K562 (cell line): ENCODE results near the gene ACOX2. TPM values are rescaled to one million over a fixed set of nuclear protein-coding genes. Genes with fewer than 3 reads are reported as not detected.

Experiments used
- ESRRB ChIP-seq: fragments of 250-450 bp; sonication (Bioruptor Pico); IDR thresholded peaks from 2 replicates; pipeline ENCODE4 v1.5.0; 2020; ENCODE audit warnings: mild to moderate bottlenecking, moderate library complexity, borderline replicate concordance
- HMGN3 ChIP-seq: IDR thresholded peaks from 2 replicates; pipeline ENCODE4 v1.6.1; 2011; ENCODE audit warnings: borderline replicate concordance, low read depth, mild to moderate bottlenecking, mixed read lengths, low read length; ENCODE audit not compliant: insufficient read length; ENCODE audit errors: extremely low read depth
- NONO ChIP-seq, 2 experiments: fragments of 200-400 bp in 1 of 2; fragments of 450-650 bp in 1 of 2; formaldehyde crosslinking in 1 of 2; IDR thresholded peaks; 2 replicates each; pipeline ENCODE4 v1.6.1; 2017; ENCODE audit warnings: low read depth in 2 of 2, mild to moderate bottlenecking in 2 of 2, moderate library complexity in 2 of 2, low read length in 1 of 2
- SIN3A ChIP-seq, 2 experiments: fragments of 150-350 bp in 1 of 2; IDR thresholded peaks; 2 replicates each; pipeline ENCODE4 v1.6.1; 2011 to 2016; ENCODE audit warnings: borderline replicate concordance in 2 of 2, low read depth in 2 of 2, low read length in 2 of 2, mild to moderate bottlenecking in 2 of 2, moderate library complexity in 2 of 2; ENCODE audit not compliant: control insufficient read depth in 1 of 2
- ZBTB1 ChIP-seq: sonication (generic); formaldehyde crosslinking; IDR thresholded peaks from 2 replicates; pipeline ENCODE4 v1.8.1; 2023; ENCODE audit warnings: missing genetic modification reagents, low read depth, mild to moderate bottlenecking, borderline replicate concordance
- ZNF766 ChIP-seq: fragments of 200-800 bp; sonication (Bioruptor generic); conservative IDR thresholded peaks from 2 replicates; pipeline ENCODE4 v1.6.1; 2016; ENCODE audit warnings: missing genetic modification characterization, missing compliant biosample characterization
- polyA plus RNA-seq, 8 experiments: library from polyadenylated mRNA; depleted of rRNA in 4 of 8; stranded (reverse) in 5 of 8; unstranded in 3 of 8; fragments of >200 nt; fragmentation: Nextera tagmentation in 2 of 8; fragmentation: Illumina TruSeq in 1 of 8; extraction: Ambion mirVana in 2 of 8; extraction: Trizol in 1 of 8; gene quantifications; 2 replicates each; pipeline versions ENCODE4 v1.2.1 to v1.2.3, GENCODE V29; 2011 to 2014; ENCODE audit warnings: inconsistent platforms in 1 of 8, missing spikeins in 1 of 8
- total RNA-seq, 7 experiments: library from RNA; depleted of rRNA in 6 of 7; stranded (reverse); fragments of >200 nt in 6 of 7; fragmentation: Illumina TruSeq in 2 of 7; extraction: Trizol in 2 of 7; gene quantifications; 2 replicates each; pipeline versions ENCODE4 v1.2.1 to v1.2.3, GENCODE V29; 2011 to 2021; ENCODE audit warnings: low replicate concordance in 1 of 7
- TF ChIP-seq, protein P1 (sequence below), 2 experiments: fragments of 450-650 bp; formaldehyde crosslinking in 1 of 2; IDR thresholded peaks; 2 replicates each; pipeline versions ENCODE4 v1.4.0 to v1.6.1; 2014 to 2020; ENCODE audit warnings: mild to moderate bottlenecking in 2 of 2, borderline replicate concordance in 1 of 2, low read depth in 1 of 2
- TF ChIP-seq, protein P2 (sequence below), 3 experiments: IDR thresholded peaks in 2 of 3; conservative IDR thresholded peaks in 1 of 3; 2 replicates each; pipeline ENCODE4 v1.5.1; 2011 to 2012; ENCODE audit warnings: low read length in 3 of 3, mild to moderate bottlenecking in 3 of 3, control low read depth in 2 of 3, improper control_type of control experiment in 1 of 3, inconsistent platforms in 1 of 3, low read depth in 1 of 3, mixed read lengths in 1 of 3, moderate library complexity in 1 of 3; ENCODE audit not compliant: insufficient read depth in 2 of 3
- TF ChIP-seq, protein P3 (sequence below): fragments of 200-800 bp; sonication (Bioruptor generic); IDR thresholded peaks from 2 replicates; pipeline ENCODE4 v1.6.1; 2017; ENCODE audit warnings: missing genetic modification characterization, missing compliant biosample characterization
- TF ChIP-seq, protein P4 (sequence below): fragments of 450-650 bp; formaldehyde crosslinking; IDR thresholded peaks from 2 replicates; pipeline ENCODE4 v1.4.0; 2020; ENCODE audit warnings: mild to moderate bottlenecking, moderate library complexity

ACOX2 gene
- total and polyA plus RNA-seq, 9 of the 15 experiments (the other 6 are each of a cell fraction or from before 2014, with no cell fraction given), result 0.15 TPM; not detected in 8

DNA sequence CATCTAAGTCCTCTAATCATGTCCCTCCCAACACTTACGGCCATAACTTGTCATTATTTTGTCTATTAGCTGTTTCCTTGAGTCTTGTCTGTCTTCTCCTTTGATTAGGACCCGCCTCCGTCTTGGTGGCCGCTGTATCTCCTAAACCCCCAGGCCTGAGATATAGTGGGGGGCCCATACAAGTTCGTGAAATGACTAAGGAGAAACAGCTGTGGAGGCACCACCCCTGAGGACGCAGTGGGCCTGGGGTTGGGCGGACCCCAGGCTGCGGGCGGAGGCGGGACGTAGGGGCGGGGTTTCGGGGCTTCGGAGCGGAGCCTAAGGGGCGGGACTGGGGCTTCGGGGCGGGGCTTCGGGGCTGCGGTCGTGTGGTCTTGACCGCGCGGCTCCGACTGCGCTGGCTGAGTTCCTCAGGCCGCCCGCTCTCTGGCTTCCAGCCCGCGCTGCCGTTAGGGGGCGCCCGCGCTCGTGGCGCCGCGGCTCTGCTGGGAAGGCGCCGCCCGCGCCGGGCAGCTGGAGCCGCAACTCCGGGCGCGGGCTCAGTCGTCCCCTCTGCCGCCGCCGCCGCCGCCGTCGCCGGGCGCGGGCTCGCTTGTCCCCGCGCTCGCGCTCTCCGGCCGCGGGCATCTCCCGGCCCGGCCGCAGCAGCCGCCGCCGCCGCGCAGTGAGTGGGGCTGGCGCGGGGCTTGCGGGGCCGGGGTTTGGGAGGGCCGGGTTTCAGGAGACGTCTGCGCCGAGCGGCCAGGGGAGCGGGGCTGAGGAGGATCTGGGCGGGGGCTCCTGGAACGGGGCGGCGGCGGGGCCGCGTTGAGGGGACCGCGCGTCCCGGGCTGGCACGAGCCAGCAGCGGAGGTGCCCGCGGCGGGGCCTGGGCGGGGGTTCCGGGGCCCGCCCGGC lies 45.2 kb downstream of the ACOX2 start, which contains the start of gene KCTD6 (continued):
- TF ChIP-seq, protein P1, sequence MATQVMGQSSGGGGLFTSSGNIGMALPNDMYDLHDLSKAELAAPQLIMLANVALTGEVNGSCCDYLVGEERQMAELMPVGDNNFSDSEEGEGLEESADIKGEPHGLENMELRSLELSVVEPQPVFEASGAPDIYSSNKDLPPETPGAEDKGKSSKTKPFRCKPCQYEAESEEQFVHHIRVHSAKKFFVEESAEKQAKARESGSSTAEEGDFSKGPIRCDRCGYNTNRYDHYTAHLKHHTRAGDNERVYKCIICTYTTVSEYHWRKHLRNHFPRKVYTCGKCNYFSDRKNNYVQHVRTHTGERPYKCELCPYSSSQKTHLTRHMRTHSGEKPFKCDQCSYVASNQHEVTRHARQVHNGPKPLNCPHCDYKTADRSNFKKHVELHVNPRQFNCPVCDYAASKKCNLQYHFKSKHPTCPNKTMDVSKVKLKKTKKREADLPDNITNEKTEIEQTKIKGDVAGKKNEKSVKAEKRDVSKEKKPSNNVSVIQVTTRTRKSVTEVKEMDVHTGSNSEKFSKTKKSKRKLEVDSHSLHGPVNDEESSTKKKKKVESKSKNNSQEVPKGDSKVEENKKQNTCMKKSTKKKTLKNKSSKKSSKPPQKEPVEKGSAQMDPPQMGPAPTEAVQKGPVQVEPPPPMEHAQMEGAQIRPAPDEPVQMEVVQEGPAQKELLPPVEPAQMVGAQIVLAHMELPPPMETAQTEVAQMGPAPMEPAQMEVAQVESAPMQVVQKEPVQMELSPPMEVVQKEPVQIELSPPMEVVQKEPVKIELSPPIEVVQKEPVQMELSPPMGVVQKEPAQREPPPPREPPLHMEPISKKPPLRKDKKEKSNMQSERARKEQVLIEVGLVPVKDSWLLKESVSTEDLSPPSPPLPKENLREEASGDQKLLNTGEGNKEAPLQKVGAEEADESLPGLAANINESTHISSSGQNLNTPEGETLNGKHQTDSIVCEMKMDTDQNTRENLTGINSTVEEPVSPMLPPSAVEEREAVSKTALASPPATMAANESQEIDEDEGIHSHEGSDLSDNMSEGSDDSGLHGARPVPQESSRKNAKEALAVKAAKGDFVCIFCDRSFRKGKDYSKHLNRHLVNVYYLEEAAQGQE (IDR thresholded peaks at IDR 0.05; ENCODE audit: borderline replicate concordance), result peak; percentile 26; the same call in 1 of the 2 replicates
- TF ChIP-seq, protein P1 (CRISPR knock-in tag; IDR thresholded peaks at IDR 0.05; ENCODE audit: low read depth), result no peak
- TF ChIP-seq HMGN3, result peak; percentile 57
- peak; percentile 90 for TF ChIP-seq ZBTB1 (CRISPR knock-in tag)
- TF ChIP-seq, protein P2, sequence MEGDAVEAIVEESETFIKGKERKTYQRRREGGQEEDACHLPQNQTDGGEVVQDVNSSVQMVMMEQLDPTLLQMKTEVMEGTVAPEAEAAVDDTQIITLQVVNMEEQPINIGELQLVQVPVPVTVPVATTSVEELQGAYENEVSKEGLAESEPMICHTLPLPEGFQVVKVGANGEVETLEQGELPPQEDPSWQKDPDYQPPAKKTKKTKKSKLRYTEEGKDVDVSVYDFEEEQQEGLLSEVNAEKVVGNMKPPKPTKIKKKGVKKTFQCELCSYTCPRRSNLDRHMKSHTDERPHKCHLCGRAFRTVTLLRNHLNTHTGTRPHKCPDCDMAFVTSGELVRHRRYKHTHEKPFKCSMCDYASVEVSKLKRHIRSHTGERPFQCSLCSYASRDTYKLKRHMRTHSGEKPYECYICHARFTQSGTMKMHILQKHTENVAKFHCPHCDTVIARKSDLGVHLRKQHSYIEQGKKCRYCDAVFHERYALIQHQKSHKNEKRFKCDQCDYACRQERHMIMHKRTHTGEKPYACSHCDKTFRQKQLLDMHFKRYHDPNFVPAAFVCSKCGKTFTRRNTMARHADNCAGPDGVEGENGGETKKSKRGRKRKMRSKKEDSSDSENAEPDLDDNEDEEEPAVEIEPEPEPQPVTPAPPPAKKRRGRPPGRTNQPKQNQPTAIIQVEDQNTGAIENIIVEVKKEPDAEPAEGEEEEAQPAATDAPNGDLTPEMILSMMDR (IDR thresholded peaks at IDR 0.05 in 2 of 3, conservative IDR thresholded peaks at IDR 0.05 in 1 of 3; ENCODE audit: insufficient read depth in 2 of 3, low read depth in 1 of 3, low read length in 3 of 3), result peak; percentile 37 to 94 (median 83); a peak in 5 of 6 replicates
- TF ChIP-seq, protein P3, sequence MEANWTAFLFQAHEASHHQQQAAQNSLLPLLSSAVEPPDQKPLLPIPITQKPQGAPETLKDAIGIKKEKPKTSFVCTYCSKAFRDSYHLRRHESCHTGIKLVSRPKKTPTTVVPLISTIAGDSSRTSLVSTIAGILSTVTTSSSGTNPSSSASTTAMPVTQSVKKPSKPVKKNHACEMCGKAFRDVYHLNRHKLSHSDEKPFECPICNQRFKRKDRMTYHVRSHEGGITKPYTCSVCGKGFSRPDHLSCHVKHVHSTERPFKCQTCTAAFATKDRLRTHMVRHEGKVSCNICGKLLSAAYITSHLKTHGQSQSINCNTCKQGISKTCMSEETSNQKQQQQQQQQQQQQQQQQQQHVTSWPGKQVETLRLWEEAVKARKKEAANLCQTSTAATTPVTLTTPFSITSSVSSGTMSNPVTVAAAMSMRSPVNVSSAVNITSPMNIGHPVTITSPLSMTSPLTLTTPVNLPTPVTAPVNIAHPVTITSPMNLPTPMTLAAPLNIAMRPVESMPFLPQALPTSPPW (CRISPR knock-in tag), result peak; percentile 40; the same call in 1 of the 2 replicates
- TF ChIP-seq, protein P4, sequence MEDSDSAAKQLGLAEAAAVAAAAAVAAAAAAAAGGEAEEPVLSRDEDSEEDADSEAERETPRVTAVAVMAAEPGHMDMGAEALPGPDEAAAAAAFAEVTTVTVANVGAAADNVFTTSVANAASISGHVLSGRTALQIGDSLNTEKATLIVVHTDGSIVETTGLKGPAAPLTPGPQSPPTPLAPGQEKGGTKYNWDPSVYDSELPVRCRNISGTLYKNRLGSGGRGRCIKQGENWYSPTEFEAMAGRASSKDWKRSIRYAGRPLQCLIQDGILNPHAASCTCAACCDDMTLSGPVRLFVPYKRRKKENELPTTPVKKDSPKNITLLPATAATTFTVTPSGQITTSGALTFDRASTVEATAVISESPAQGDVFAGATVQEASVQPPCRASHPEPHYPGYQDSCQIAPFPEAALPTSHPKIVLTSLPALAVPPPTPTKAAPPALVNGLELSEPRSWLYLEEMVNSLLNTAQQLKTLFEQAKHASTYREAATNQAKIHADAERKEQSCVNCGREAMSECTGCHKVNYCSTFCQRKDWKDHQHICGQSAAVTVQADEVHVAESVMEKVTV (CRISPR knock-in tag), result no peak
- TF ChIP-seq SIN3A (IDR thresholded peaks at IDR 0.05; ENCODE audit: borderline replicate concordance in 2 of 2, control insufficient read depth in 1 of 2, low read depth in 2 of 2, low read length in 2 of 2), result peak in 1 of 2 experiments; percentile 64; a peak in 1 of 4 replicates
- TF ChIP-seq ZNF766, result no peak
- peak; percentile 38 to 57; a peak in 2 of 4 replicates for TF ChIP-seq NONO (IDR thresholded peaks at IDR 0.05; ENCODE audit: low read depth in 2 of 2, low read length in 1 of 2)
- TF ChIP-seq ESRRB, result no peak
